ENCODE data around the gene CYLD. TPM values are rescaled to one million over a fixed set of nuclear protein-coding genes. Genes with fewer than 3 reads are reported as not detected.

CYLD gene
- total RNA-seq, 2 experiments from 2014 or later, result 7.4 to 14.9 TPM

DNA sequence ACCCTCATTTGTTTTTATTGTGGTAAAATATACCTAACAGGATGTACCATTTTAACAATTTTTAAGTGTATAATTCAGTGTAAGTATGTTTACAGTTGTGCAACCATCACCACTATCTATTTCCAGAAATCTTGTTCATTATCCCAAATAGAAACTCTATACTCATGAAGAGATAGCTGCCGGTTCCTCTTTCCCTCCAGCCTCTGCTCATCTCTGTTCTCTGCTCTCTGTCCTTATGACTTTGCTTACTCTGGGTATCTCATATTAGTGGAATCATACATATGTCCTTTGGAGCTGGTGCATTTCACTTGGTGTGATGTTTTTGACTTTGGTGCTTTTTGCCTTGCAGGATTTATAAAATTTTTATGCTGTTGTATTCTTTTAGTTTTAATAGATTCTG lies 19.4 kb downstream of the CYLD start:
- no peak overlapping the region for H3K4me3 ChIP-seq (ENCODE audit: low read depth, low read length, poor library complexity, severe bottlenecking)

GRCh38 chr16:50762241-50762640 lies 20.4 kb downstream of the CYLD start:
- H3K4me1 ChIP-seq (ENCODE audit: insufficient read depth, low read length, poor library complexity, severe bottlenecking), result no peaks in the 10 kb centered on the region
- H3K36me3 ChIP-seq (ENCODE audit: insufficient read depth, low read length), result no peaks in the 10 kb centered on the region
- no peak overlapping the region for H3K4me3 ChIP-seq (ENCODE audit: low read depth, low read length, poor library complexity, severe bottlenecking)
- TF ChIP-seq CTCF (conservative IDR thresholded peaks at IDR 0.05; ENCODE audit: low read length) (no peak), EZH2phosphoT487 (IDR thresholded peaks at IDR 0.05; ENCODE audit: borderline replicate concordance, low read depth, low read length) (no peak)
- H2AFZ ChIP-seq (ENCODE audit: low read length), result no peak overlapping the region
- POLR2A ChIA-PET, result no interaction called here
- no peak overlapping the region for H3K4me2 ChIP-seq (ENCODE audit: low read length)
- DNase-seq (ENCODE audit: low spot score), result no peak
- no peaks in the 10 kb centered on the region for H3K79me2 ChIP-seq (ENCODE audit: insufficient read depth, low read depth, low read length)
- intact Hi-C loops (cut with micrococcal nuclease; ENCODE audit: unreplicated experiment), result no loop called here
- no peaks in the 10 kb centered on the region for H3K9me3 ChIP-seq (ENCODE audit: low read length)
- no peak overlapping the region for H3K27ac ChIP-seq (ENCODE audit: low read depth, low read length, poor library complexity, severe bottlenecking)
- CTCF ChIA-PET (ENCODE audit: unreplicated experiment), result no interaction called here
- no peaks in the 10 kb centered on the region for H3K9me2 ChIP-seq (ENCODE audit: insufficient read depth, low read length)
- no TSS peak for BruUV-seq (replicated peaks)
- H4K20me1 ChIP-seq (ENCODE audit: insufficient read depth, low read length), result no peaks in the 10 kb centered on the region

More for the DNA sequence above, 19.4 kb downstream of the CYLD start:
- intact Hi-C loops (cut with micrococcal nuclease; ENCODE audit: unreplicated experiment), result no loop called here
- Histone ChIP-seq H3K27ac (ENCODE audit: low read depth, low read length, poor library complexity, severe bottlenecking) (no peak overlapping the region), H4K20me1 (ENCODE audit: insufficient read depth, low read length) (no peaks in the 10 kb centered on the region), H3K9me3 (ENCODE audit: low read length) (no peaks in the 10 kb centered on the region), H3K9me2 (ENCODE audit: insufficient read depth, low read length) (no peaks in the 10 kb centered on the region), H2AFZ (ENCODE audit: low read length) (no peak overlapping the region), H3K4me1 (ENCODE audit: insufficient read depth, low read length, poor library complexity, severe bottlenecking) (no peaks in the 10 kb centered on the region), H3K79me2 (ENCODE audit: insufficient read depth, low read depth, low read length) (no peaks in the 10 kb centered on the region), H3K4me2 (ENCODE audit: low read length) (no peak overlapping the region), H3K36me3 (ENCODE audit: insufficient read depth, low read length) (no peaks in the 10 kb centered on the region)
- TF ChIP-seq EZH2phosphoT487 (IDR thresholded peaks at IDR 0.05; ENCODE audit: borderline replicate concordance, low read depth, low read length) (no peak), CTCF (conservative IDR thresholded peaks at IDR 0.05; ENCODE audit: low read length) (no peak)
- POLR2A ChIA-PET, result no interaction called here
- CTCF ChIA-PET (ENCODE audit: unreplicated experiment), result no interaction called here
- no peak for DNase-seq (ENCODE audit: low spot score)
- BruUV-seq (replicated peaks), result no TSS peak

GRCh38 chr16:50763211-50763610 lies 21.3 kb downstream of the CYLD start:
- no peak overlapping the region for H3K4me3 ChIP-seq (ENCODE audit: low read depth, low read length, poor library complexity, severe bottlenecking)
- no peak for TF ChIP-seq EZH2phosphoT487 (IDR thresholded peaks at IDR 0.05; ENCODE audit: borderline replicate concordance, low read depth, low read length)
- TF ChIP-seq CTCF (conservative IDR thresholded peaks at IDR 0.05; ENCODE audit: low read length), result no peak
- ChIA-PET CTCF (ENCODE audit: unreplicated experiment) (no interaction called here), POLR2A (no interaction called here)
- no peak for DNase-seq (ENCODE audit: low spot score)
- H3K4me1 ChIP-seq (ENCODE audit: insufficient read depth, low read length, poor library complexity, severe bottlenecking), result no peaks in the 10 kb centered on the region
- H3K9me2 ChIP-seq (ENCODE audit: insufficient read depth, low read length), result no peaks in the 10 kb centered on the region
- no peaks in the 10 kb centered on the region for H3K9me3 ChIP-seq (ENCODE audit: low read length)
- H3K79me2 ChIP-seq (ENCODE audit: insufficient read depth, low read depth, low read length), result no peaks in the 10 kb centered on the region
- no peak overlapping the region for H3K4me2 ChIP-seq (ENCODE audit: low read length)
- intact Hi-C loops (cut with micrococcal nuclease; ENCODE audit: unreplicated experiment), result no loop called here
- no peaks in the 10 kb centered on the region for H4K20me1 ChIP-seq (ENCODE audit: insufficient read depth, low read length)
- BruUV-seq (replicated peaks), result no TSS peak
- no peak overlapping the region for H3K27ac ChIP-seq (ENCODE audit: low read depth, low read length, poor library complexity, severe bottlenecking)
- no peak overlapping the region for H2AFZ ChIP-seq (ENCODE audit: low read length)
- no peaks in the 10 kb centered on the region for H3K36me3 ChIP-seq (ENCODE audit: insufficient read depth, low read length)
